NCI-H2081 treated with DMSO at 0.1 percent for 48 hours (cell line): ENCODE results near the gene LRRC36.

Experiments
- DNase-seq: peaks from one replicate; lab custom pipeline; 2025; lab: John Stamatoyannopoulos, UW

The LRRC36 gene

GRCh38 chr16:67426022-67426421 lies 99.4 kb downstream of the LRRC36 start:
- no peak for DNase-seq

DNA sequence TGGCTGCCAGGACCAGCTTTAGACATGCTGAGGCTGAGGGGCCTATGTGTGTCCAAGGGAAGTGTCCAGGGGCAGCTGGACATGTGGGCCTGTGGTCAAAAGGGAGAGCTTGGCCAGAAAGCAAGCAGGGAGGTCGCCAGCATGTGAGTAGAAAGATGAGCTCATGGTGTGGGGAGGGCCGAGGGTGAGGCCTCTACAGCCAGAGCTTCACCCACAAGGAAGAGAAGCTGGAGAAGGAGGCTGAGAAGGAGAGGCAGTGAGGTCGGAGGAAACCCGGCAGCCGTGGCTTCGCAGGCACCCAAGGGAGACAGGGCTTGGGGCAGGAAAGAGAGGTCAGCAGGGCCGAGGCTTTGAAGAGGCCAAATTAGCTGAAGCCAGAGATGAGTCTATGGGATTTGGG lies 100.3 kb downstream of the LRRC36 start:
- no peak for DNase-seq

DNA sequence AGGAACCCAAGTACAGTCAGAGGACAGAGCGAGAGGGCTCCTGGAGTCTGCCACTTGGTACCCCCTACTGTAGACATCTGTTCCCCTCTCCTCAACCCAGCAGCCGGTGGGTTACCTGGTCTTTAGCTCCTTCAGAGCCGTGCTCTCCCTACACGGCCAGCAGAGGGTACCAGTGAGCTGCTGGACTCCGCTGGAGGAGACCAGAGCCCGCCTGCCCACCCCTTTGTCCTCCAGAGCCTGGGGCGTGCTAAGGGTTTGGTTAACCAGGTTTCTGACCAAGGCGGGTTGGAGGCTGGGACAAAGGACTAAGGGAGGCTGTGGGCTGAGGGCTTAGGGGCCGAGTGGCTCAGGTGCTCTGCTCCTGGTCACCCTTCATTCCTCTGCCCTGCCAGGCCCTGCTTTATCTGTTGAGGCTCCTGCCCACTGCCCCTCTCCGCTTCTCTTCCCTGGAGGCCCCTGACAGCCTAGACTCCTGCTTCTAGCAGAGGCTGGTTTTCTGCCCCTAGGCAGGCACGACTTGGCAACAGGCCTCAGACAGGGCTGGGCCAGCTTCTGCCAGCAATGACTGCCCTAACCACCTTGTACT lies 101.6 kb downstream of the LRRC36 start:
- no peak for DNase-seq

DNA sequence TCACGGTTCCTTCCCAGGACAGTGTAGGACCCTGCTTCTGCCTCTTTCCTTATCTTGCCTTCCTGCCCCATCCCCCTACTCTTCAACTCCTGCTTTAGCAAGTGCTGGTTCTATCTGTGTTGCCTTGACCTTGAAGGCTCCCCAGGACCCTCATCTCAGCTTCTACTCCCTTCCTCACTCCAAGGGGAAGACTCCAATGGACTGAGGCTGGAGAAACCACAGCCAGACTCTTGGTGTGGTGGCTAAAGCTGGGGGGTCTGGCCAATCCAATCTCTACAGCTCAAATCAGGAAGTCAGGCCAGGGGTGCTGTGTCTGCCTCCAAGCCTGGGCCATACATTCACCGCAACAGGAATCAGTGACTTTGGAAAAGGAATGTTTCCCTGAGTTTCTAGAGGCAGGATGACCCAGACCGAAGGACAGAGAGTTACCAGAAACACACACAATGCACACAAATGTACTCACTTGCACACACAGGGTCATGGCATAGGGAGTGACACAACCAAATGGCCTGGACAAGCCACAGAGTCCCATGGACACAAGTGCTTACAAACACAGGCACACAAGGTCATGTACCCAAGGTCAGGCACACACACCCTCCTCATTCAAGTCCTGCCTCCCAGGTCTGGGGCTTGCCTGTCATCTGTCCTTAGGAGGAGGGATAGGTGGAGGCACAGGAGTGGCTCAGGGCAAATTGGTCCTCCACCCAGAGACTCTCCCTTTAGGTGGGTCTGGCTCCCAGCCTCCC lies 102.6 kb downstream of the LRRC36 start:
- DNase-seq, result no peak

DNA sequence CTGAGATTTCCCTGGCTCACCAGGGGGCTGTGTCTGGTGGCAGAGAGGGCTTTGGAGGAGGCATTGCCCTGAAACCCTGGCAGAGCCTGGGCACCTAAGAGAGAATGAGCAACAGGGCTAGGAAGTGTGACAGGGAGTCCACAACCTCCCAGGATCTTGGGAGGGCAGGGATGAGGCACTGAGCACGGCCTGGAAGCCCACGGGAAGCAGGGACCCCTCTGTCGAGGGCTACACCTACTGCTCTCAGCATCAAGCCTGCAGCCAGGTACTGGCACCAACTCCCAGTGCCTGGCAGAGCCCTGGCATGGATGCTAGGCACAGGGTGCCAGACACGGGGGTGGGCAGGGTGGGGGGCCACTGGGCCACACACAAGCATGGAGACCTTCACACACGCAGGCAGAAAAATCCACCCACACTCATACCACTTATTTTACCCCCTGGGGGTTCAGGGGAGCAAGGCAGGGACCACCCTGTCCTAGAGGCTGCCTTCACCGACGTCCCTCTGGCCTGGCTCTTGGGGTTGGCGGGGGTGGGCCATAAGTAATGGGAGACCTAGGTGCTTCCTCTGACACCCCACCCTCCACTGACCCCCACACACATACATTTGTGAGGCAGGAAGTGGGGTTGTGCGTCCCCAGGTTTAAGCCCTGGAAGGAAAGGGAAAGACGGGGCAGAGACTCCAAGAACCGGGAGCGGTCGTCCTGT lies 103.3 kb downstream of the LRRC36 start:
- DNase-seq, result no peak

- DNase-seq, result no peak
Measured at GRCh38 chr16:67430504-67430976, 103.9 kb downstream of the LRRC36 start.

GRCh38 chr16:67430977-67431774 lies 104.6 kb downstream of the LRRC36 start, which contains the start of gene HSD11B2:
HSD11B2 (plus strand) TSS chr16:67431121; CDS start chr16:67431249, 128 bp downstream.
- no peak for DNase-seq

GRCh38 chr16:67431775-67432505 lies 105.3 kb downstream of the LRRC36 start:
- no peak for DNase-seq

DNA sequence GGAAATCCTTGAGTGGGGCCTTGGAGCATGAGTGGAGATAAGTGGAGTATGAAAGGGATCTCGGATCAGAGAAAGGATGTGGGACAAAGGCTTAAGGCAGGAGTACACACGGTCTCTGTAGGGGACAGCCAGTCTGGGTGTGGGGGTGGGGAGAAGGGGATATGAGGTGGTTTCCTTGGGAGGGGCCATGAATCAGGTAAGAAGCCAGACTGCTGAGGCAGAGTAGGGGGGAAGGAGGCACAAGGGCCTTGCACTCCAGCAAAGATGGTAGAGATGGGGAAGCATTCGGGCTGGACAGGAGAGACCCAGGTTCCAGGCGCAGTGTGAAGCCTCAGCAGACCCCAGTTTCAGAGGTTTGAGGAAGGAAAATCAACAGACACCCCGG lies 105.9 kb downstream of the LRRC36 start:
- no peak for DNase-seq

DNA sequence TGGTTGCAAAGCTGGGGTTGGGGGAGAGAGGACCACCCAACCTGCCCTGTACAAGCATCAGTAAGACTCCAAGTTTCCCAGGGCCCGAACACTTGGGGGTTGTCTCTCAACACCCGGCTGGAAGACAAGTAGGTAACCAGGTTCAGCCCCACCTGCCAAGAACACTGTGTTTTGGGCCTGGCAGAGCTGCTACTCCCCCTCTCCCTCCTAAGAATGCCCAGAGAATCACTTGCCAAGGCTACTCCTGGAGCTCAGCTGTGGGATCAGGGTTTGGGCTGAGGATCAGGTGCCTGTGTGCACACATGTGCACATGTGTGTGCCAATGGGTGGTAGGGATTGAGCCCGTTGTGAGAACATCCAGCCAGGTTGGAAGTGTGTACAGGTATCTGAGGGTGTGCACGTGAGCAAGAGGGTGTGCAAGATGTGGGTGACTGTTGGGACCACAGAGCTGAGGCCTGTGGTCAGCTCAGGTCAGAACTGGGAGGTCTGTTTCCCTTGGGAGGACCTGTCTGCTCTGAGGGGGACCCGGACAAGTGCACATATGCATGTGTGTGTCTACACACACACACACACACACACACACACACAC lies 106.6 kb downstream of the LRRC36 start:
- DNase-seq, result no peak
